CD8-positive, alpha-beta memory T cell (primary cell): Measurements from ENCODE around the gene ATP5F1C. TPM values are rescaled to one million over a fixed set of nuclear protein-coding genes. Genes with fewer than 3 reads are reported as not detected.

Experiments
- CTCF ChIA-PET: fragments of 350-600 bp; sonication (Branson Sonifier 250); formaldehyde crosslinking; loops from one replicate; lab custom pipeline; 2021; ENCODE audit warnings: antibody characterized with exemption; lab: Charles Lee
- POLR2A ChIA-PET: fragments of 350-600 bp; sonication (Branson Sonifier 250); formaldehyde crosslinking; loops from one replicate; lab custom pipeline; 2021; ENCODE audit warnings: antibody characterized with exemption; lab: Charles Lee
- DNase-seq, 5 donors: peaks; one replicate each; pipeline versions ENCODE4 v3.0.0 to v3.0.0-alpha.2; 2020 to 2022; ENCODE audit warnings: mixed read lengths in 1 of 5
- H3K27ac ChIP-seq: one replicate; pipeline ENCODE4 v1.7.0; 2013; ENCODE audit warnings: low read depth, mild to moderate bottlenecking, low read length, moderate library complexity
- H3K27me3 ChIP-seq: 2 replicates; pipeline ENCODE4 v1.7.0; 2013; ENCODE audit warnings: low read length, mild to moderate bottlenecking; ENCODE audit not compliant: insufficient read depth, poor library complexity, severe bottlenecking
- H3K36me3 ChIP-seq: 2 replicates; pipeline ENCODE4 v1.7.0; 2013; ENCODE audit warnings: mild to moderate bottlenecking, low read length, moderate library complexity; ENCODE audit not compliant: insufficient read depth
- H3K4me1 ChIP-seq: 2 replicates; pipeline ENCODE4 v1.7.0; 2013; ENCODE audit warnings: mild to moderate bottlenecking, low read length, moderate library complexity; ENCODE audit not compliant: insufficient read depth
- H3K4me3 ChIP-seq: 2 replicates; pipeline ENCODE4 v1.7.0; 2013; ENCODE audit warnings: mild to moderate bottlenecking, low read length
- H3K9me3 ChIP-seq: 2 replicates; pipeline ENCODE4 v1.7.0; 2013; ENCODE audit warnings: mild to moderate bottlenecking, low read length
- H3K27ac Mint-ChIP-seq, 8 donors: one replicate each; pipeline ENCODE4 v1.8.0; 2020 to 2021; ENCODE audit warnings: mixed read lengths in 8 of 8, mild to moderate bottlenecking in 6 of 8, inconsistent platforms in 3 of 8, moderate library complexity in 3 of 8
- H3K27me3 Mint-ChIP-seq, 2 donors: one replicate each; pipeline ENCODE4 v1.8.0; 2020 to 2021; ENCODE audit warnings: mixed read lengths in 2 of 2, mild to moderate bottlenecking in 1 of 2, moderate library complexity in 1 of 2
- H3K36me3 Mint-ChIP-seq, 3 donors: one replicate each; pipeline ENCODE4 v1.8.0; 2020 to 2021; ENCODE audit warnings: mixed read lengths in 3 of 3, inconsistent platforms in 1 of 3, mild to moderate bottlenecking in 1 of 3
- H3K4me1 Mint-ChIP-seq, 3 donors: one replicate each; pipeline ENCODE4 v1.8.0; 2020 to 2021; ENCODE audit warnings: mixed read lengths in 3 of 3, inconsistent platforms in 1 of 3, mild to moderate bottlenecking in 1 of 3
- H3K4me3 Mint-ChIP-seq, 7 donors: one replicate each; pipeline ENCODE4 v1.8.0; 2020 to 2021; ENCODE audit warnings: mixed read lengths in 7 of 7, mild to moderate bottlenecking in 6 of 7, moderate library complexity in 4 of 7, inconsistent platforms in 2 of 7
- H3K9me3 Mint-ChIP-seq, 5 donors: one replicate each; pipeline ENCODE4 v1.8.0; 2020 to 2022; ENCODE audit warnings: mixed read lengths in 5 of 5, mild to moderate bottlenecking in 3 of 5, moderate library complexity in 2 of 5, inconsistent platforms in 1 of 5
- polyA plus RNA-seq: library from polyadenylated mRNA; unstranded; fragments of 300-500 nt; fragmentation: Illumina TruSeq; gene quantifications from one replicate; pipeline ENCODE4 v1.2.3, GENCODE V29; 2021
- total RNA-seq, 2 experiments: library from RNA; stranded (reverse); gene quantifications; one replicate each; pipeline ENCODE4 v1.2.3, GENCODE V29; 2021

The ATP5F1C gene
- total and polyA plus RNA-seq, 3 experiments from 2014 or later, result 272 to 370 (median 309) TPM

GRCh38 chr10:7829289-7829834 is 41.4 kb downstream of the ATP5F1C start:
- Mint-ChIP-seq H3K4me1 (peaks cover 56 to 84% (median 77%) of the 10 kb centered on the region in 3 donors), H3K27me3 (no peaks in the 10 kb centered on the region), H3K4me3 (no peak overlapping the region), H3K36me3 (peaks cover 9 to 73% (median 28%) of the 10 kb centered on the region in 3 donors), H3K27ac (peak overlapping the region in 2 of 8 donors; percentile 15 to 31), H3K9me3 (no peaks in the 10 kb centered on the region)
- Histone ChIP-seq H3K27ac (no peak overlapping the region), H3K27me3 (no peaks in the 10 kb centered on the region), H3K4me3 (no peak overlapping the region), H3K4me1 (no peaks in the 10 kb centered on the region), H3K9me3 (no peaks in the 10 kb centered on the region), H3K36me3 (peaks cover 17% of the 10 kb centered on the region)
- ChIA-PET CTCF (no interaction called here), POLR2A (no interaction called here)
- no peak for DNase-seq

GRCh38 chr10:7832060-7832459 is 44.1 kb downstream of the ATP5F1C start:
- Mint-ChIP-seq H3K4me3 (no peak overlapping the region), H3K27ac (no peak overlapping the region), H3K36me3 (peaks cover 5 to 68% (median 24%) of the 10 kb centered on the region in 3 donors), H3K9me3 (no peaks in the 10 kb centered on the region), H3K4me1 (peaks cover 53 to 83% (median 72%) of the 10 kb centered on the region in 3 donors), H3K27me3 (no peaks in the 10 kb centered on the region)
- DNase-seq, result no peak
- ChIA-PET POLR2A (no interaction called here), CTCF (no interaction called here)
- Histone ChIP-seq H3K9me3 (no peaks in the 10 kb centered on the region), H3K27me3 (no peaks in the 10 kb centered on the region), H3K27ac (no peak overlapping the region), H3K36me3 (no peaks in the 10 kb centered on the region), H3K4me1 (no peaks in the 10 kb centered on the region), H3K4me3 (no peak overlapping the region)

- no peaks in the 10 kb centered on the region for H3K27me3 Mint-ChIP-seq
- Histone ChIP-seq H3K27me3 (no peaks in the 10 kb centered on the region), H3K4me1 (no peaks in the 10 kb centered on the region), H3K9me3 (no peaks in the 10 kb centered on the region), H3K36me3 (no peaks in the 10 kb centered on the region), H3K4me3 (no peak overlapping the region), H3K27ac (no peak overlapping the region)
- no peaks in the 10 kb centered on the region for H3K9me3 Mint-ChIP-seq
- ChIA-PET CTCF (no interaction called here), POLR2A (interaction anchor here (0.6 kb wide), 1 partner anchor 215 kb away, joined by 3 read pairs; no protein-coding TSS in a partner anchor)
- H3K4me3 Mint-ChIP-seq, result no peak overlapping the region
- H3K4me1 Mint-ChIP-seq, result peaks cover 52 to 86% (median 75%) of the 10 kb centered on the region in 3 donors
- peaks cover 5 to 67% (median 22%) of the 10 kb centered on the region in 3 donors for H3K36me3 Mint-ChIP-seq
- no peak for DNase-seq
- H3K27ac Mint-ChIP-seq, result no peak overlapping the region
Measured at GRCh38 chr10:7833210-7833609, 45.2 kb downstream of the ATP5F1C start.

GRCh38 chr10:7834262-7834661 is 46.3 kb downstream of the ATP5F1C start:
- CTCF ChIA-PET, result no interaction called here
- H3K27ac Mint-ChIP-seq, result no peak overlapping the region

GRCh38 chr10:7836571-7836970 is 48.6 kb downstream of the ATP5F1C start:
- H3K27me3 Mint-ChIP-seq, result no peaks in the 10 kb centered on the region
- POLR2A ChIA-PET, result no interaction called here

More at GRCh38 chr10:7834262-7834661, 46.3 kb downstream of the ATP5F1C start:
- POLR2A ChIA-PET, result interaction anchor here (0.7 kb wide), 1 partner anchor 523 kb away, joined by 3 read pairs; no protein-coding TSS in a partner anchor
- H3K27me3 ChIP-seq, result no peaks in the 10 kb centered on the region
- no peak for DNase-seq
- no peaks in the 10 kb centered on the region for H3K4me1 ChIP-seq
- H3K4me3 Mint-ChIP-seq, result no peak overlapping the region
- H3K9me3 ChIP-seq, result no peaks in the 10 kb centered on the region
- H3K27ac ChIP-seq, result no peak overlapping the region
- peaks cover 4 to 67% (median 27%) of the 10 kb centered on the region in 3 donors for H3K36me3 Mint-ChIP-seq
- H3K9me3 Mint-ChIP-seq, result no peaks in the 10 kb centered on the region
- H3K36me3 ChIP-seq, result no peaks in the 10 kb centered on the region
- peaks cover 50 to 86% (median 75%) of the 10 kb centered on the region in 3 donors for H3K4me1 Mint-ChIP-seq
- no peaks in the 10 kb centered on the region for H3K27me3 Mint-ChIP-seq
- no peak overlapping the region for H3K4me3 ChIP-seq

GRCh38 chr10:7846591-7846990 is 58.6 kb downstream of the ATP5F1C start:
- H3K27ac ChIP-seq, result no peak overlapping the region
- ChIA-PET CTCF (no interaction called here), POLR2A (no interaction called here)
- Mint-ChIP-seq H3K9me3 (no peaks in the 10 kb centered on the region), H3K27me3 (no peaks in the 10 kb centered on the region), H3K27ac (no peak overlapping the region), H3K4me3 (no peak overlapping the region), H3K36me3 (peaks cover 0 to 25% (median 1%) of the 10 kb centered on the region in 3 donors), H3K4me1 (peaks cover 14 to 42% (median 28%) of the 10 kb centered on the region in 3 donors)
- DNase-seq, result no peak
- H3K4me1 ChIP-seq, result no peaks in the 10 kb centered on the region
- no peaks in the 10 kb centered on the region for H3K36me3 ChIP-seq
- no peaks in the 10 kb centered on the region for H3K27me3 ChIP-seq
- no peak overlapping the region for H3K4me3 ChIP-seq
- H3K9me3 ChIP-seq, result no peaks in the 10 kb centered on the region

More at GRCh38 chr10:7836571-7836970, 48.6 kb downstream of the ATP5F1C start:
- CTCF ChIA-PET, result no interaction called here
- no peak overlapping the region for H3K4me3 Mint-ChIP-seq
- Histone ChIP-seq H3K27me3 (no peaks in the 10 kb centered on the region), H3K36me3 (no peaks in the 10 kb centered on the region), H3K9me3 (no peaks in the 10 kb centered on the region), H3K4me3 (no peak overlapping the region), H3K27ac (no peak overlapping the region), H3K4me1 (no peaks in the 10 kb centered on the region)
- DNase-seq, result no peak
- peaks cover 0 to 66% (median 27%) of the 10 kb centered on the region in 3 donors for H3K36me3 Mint-ChIP-seq
- H3K9me3 Mint-ChIP-seq, result no peaks in the 10 kb centered on the region
- H3K4me1 Mint-ChIP-seq, result peaks cover 45 to 75% (median 67%) of the 10 kb centered on the region in 3 donors
- H3K27ac Mint-ChIP-seq, result no peak overlapping the region

GRCh38 chr10:7853226-7853842 is 65.4 kb downstream of the ATP5F1C start:
- H3K27ac ChIP-seq, result no peak overlapping the region
- no peak overlapping the region for H3K27ac Mint-ChIP-seq
- H3K4me1 ChIP-seq, result no peaks in the 10 kb centered on the region
- ChIA-PET POLR2A (no interaction called here), CTCF (no interaction called here)
- H3K4me3 Mint-ChIP-seq, result no peak overlapping the region
- H3K36me3 ChIP-seq, result no peaks in the 10 kb centered on the region
- no peaks in the 10 kb centered on the region for H3K27me3 Mint-ChIP-seq
- DNase-seq, result no peak
- no peak overlapping the region for H3K4me3 ChIP-seq
- H3K9me3 Mint-ChIP-seq, result no peaks in the 10 kb centered on the region
- peaks cover 30 to 79% (median 56%) of the 10 kb centered on the region in 3 donors for H3K4me1 Mint-ChIP-seq
- H3K9me3 ChIP-seq, result no peaks in the 10 kb centered on the region
- H3K36me3 Mint-ChIP-seq, result peaks cover 3 to 19% (median 6%) of the 10 kb centered on the region in 3 donors
- H3K27me3 ChIP-seq, result no peaks in the 10 kb centered on the region

GRCh38 chr10:7853890-7854289 is 65.9 kb downstream of the ATP5F1C start:
- Mint-ChIP-seq H3K4me3 (no peak overlapping the region), H3K36me3 (peaks cover 3 to 19% (median 8%) of the 10 kb centered on the region in 3 donors), H3K27me3 (no peaks in the 10 kb centered on the region), H3K9me3 (no peaks in the 10 kb centered on the region), H3K27ac (no peak overlapping the region), H3K4me1 (peaks cover 29 to 79% (median 51%) of the 10 kb centered on the region in 3 donors)
- Histone ChIP-seq H3K27ac (no peak overlapping the region), H3K9me3 (no peaks in the 10 kb centered on the region), H3K36me3 (no peaks in the 10 kb centered on the region), H3K4me3 (no peak overlapping the region), H3K27me3 (no peaks in the 10 kb centered on the region), H3K4me1 (no peaks in the 10 kb centered on the region)
- ChIA-PET CTCF (no interaction called here), POLR2A (no interaction called here)
- DNase-seq, result no peak
